SH-SY5Y (cell line): ENCODE results near the gene RPRML.

Experiments used
- GATA2 ChIP-seq: IDR thresholded peaks from 2 replicates; pipeline ENCODE4 v1.6.1; 2011; ENCODE audit warnings: mild to moderate bottlenecking, low read depth, low read length
- GATA3 ChIP-seq: IDR thresholded peaks from 2 replicates; pipeline ENCODE4 v1.6.1; 2011; ENCODE audit warnings: low read depth, mild to moderate bottlenecking, low read length, moderate library complexity

DNA sequence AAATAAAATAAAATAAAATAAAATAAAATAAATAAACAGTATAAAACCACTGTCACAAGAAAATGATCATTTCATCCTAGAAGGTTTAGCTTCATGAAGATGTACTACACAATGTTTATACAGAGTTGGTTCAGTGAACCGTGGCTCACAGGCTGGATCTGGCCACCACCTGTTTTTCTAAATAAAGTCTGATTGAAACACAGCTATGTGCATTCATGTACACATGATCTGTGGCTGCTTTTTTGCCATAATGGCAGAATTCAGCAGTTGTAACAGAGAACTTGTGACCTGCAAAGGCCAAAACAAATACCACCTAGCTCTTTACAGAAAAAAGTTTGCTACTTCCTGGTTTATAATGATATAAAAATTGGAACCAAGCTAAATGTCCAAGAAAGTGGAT lies 12.6 kb upstream of the RPRML start:
- TF ChIP-seq GATA3 (no peak), GATA2 (no peak)
